AG20443 (cell line): ENCODE measurements around the gene SPEM1.

Experiments
- DNase-seq: peaks from one replicate; pipeline ENCODE4 v3.0.0; 2012; ENCODE audit warnings: low spot score, mixed read lengths

SPEM1 gene

GRCh38 chr17:7403043-7403726 lies 16.9 kb upstream of the SPEM1 start:
- DNase-seq, result peak; percentile 36

DNA sequence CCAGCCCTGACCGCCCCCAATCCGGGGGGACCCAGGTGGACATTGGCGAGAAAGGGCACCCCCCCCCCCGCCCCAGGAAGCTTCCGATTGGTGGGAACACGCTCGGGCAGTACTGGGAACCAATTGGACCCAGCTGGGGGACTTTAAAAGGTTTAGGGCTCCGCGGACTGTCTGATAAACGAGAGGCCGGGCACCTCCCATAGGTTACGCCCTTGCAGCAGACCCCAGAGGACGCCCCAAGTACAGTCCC lies 16.5 kb upstream of the SPEM1 start:
- DNase-seq, result peak; percentile 78

DNA sequence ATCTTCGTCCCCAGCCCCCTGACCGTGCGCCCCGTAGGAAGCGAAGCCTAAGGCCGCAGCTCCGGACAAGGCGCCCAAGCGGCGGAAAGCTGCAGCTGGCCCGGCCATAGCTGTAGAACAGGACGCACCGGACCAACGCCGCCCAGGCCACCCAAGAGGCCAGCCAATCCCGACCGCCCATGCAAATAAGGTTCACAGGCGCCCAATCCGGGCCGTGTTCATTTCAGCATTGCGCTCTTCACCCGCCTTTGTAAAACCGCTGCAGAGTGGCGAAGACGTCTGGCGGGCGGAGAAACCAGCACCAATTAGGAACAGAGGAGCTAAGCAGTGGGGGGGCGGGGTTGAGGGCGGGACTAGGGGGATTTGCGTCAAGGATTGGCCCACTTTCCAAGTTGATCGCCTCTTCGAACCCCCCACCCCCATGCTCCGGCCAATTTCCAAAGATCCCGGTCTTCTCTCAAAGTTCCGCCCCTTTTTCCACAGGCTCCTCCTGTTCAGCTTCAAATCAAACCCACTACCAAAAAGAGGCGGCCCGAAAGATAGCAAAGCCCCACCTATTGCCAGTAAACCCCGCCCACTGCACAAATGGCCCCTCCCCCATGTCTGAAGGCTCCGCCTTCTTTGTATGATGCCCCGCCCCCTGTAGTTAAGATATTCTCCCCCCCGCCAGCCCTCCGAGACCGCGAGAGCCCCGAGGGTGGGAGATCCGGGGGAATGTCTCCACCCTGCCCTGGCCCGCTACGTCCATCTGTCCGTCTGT lies 16.0 kb upstream of the SPEM1 start, which contains the start of gene TMEM256:
TMEM256 (minus strand) TSS at position 121 of the 760 bp plus-strand sequence; CDS start at position 108, 13 bp downstream.
- DNase-seq, result peak; percentile 95

DNA sequence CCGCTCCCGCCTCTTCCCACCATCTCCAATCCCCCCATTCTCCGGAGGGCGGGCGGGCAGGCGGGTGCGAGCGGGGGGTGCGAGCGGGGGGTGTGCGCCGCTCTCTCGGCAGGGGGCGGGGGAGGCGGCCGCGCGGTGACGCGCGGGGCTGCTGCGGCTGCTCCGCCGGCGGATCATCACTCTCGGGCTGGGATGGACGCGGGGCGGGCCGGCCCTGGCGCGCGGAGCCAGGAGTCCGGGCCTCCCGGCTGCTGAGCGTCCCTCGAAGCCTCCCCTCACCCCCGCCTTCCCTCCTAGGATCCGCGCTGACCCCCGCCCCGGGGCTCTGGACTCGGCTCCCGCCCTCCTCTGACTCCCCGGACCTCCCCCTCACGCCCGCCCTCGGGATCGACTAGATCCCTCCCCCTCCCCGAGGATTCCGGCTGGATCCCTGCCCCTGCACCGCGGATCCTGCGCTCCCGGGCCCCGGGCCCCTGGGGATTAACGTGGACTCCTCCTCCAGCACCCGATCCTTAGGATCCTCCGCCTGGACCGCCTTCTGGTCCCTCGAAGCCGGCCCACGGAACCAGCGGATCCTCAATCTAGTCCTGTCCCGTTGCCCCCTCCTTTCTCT lies 15.3 kb upstream of the SPEM1 start:
- peak; percentile 89 for DNase-seq

- peak; percentile 47 for DNase-seq
Observed at GRCh38 chr17:7405350-7406234, 14.5 kb upstream of the SPEM1 start.

- DNase-seq, result no peak
Observed at GRCh38 chr17:7406235-7406825, 13.8 kb upstream of the SPEM1 start.

- no peak for DNase-seq
Observed at GRCh38 chr17:7407082-7407481, 13.0 kb upstream of the SPEM1 start.

GRCh38 chr17:7407485-7408251 lies 12.5 kb upstream of the SPEM1 start, which contains the start of gene NLGN2:
TSS of gene NLGN2 (plus strand) at chr17:7407845. CDS start at chr17:7408256, 411 bp downstream.
- DNase-seq, result no peak

- no peak for DNase-seq
Observed at GRCh38 chr17:7408252-7408727, 11.8 kb upstream of the SPEM1 start.

DNA sequence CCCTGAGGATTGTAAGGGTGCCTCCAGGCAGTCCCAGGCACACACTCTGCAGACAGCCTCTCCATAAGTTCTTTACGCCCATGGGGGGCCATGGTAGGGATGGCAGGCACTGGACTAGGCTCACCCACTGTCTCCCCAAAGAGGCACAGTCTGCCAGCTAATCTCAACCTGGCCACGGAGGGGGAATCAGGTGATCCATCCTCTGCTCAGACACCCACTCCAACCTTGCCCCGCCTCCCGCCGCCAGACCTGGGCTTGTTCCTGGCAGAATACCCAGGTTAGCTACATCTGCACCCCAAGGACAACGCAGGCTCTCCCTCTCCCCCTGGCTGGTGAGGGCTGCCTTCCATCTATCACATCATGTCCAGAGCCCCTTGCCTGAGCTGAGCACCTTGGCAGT lies 11.3 kb upstream of the SPEM1 start:
- no peak for DNase-seq

DNA sequence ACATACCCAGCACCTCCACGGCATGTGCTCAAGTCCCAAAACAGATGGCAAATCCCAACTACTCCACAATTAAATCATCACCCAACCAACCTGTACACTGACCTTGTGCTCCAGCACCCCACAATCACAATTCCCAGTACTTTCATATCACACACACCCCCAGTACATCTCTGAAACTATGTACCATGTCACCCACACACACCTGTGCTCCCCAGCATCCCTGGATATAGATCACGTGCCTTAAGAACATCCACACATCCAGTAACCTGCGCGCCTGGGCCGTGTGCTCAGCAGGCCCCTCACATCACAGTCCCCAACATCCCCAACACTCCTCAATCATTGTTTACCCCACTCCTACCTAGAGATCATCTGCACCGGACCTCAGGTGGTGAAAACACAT lies 10.4 kb upstream of the SPEM1 start:
- no peak for DNase-seq

- no peak for DNase-seq
Observed at GRCh38 chr17:7410634-7411426, 9.3 kb upstream of the SPEM1 start.

DNA sequence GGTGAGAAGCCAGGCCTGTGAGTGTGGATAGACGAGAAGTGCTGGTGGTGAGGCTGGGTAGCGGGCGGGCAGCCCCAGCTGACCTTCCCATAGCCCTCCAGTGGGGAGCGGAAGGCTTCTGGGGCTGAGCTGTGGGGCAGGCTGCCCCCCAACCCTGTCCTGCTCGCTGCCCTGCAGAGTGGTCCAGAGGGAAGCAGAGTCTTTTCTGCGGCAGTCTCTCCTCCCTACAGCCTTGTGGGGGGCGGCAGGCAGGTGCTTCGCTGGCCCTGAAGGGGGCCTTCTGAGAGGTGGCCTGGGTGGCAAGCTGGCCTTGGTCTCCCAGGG lies 8.7 kb upstream of the SPEM1 start:
- no peak for DNase-seq

DNA sequence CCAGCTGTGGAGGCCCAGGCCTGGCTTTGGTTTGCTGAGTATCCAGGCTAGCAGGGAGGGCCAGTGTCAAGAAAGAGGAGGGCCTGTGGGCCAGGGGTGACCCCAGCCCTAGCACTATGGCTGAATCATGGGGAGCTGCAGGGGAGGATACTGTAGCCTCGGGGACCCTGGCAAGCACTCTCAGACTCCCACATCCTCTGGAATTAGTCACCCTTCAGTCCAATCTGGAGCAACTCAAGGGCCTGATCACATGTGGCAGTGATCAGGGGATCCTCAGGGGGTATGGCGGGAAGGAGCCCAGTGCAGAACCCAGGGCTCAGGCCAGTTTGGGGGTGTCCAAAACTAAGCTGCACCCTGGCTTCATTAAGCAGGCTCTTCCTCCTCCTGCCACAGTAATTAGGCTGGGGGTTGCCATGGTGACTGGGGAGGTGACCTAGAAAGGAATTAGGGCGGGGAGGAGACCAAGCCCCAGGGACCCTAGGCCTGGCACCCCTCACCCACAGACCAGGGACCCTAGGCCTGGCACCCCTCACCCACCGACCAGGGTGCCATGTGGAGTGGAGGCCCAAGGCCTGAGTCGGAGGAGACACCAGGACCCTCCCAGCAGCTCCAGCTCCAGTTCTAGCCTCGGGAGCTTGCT lies 6.7 kb upstream of the SPEM1 start:
- DNase-seq, result peak; percentile 67

- no peak for DNase-seq
Observed at GRCh38 chr17:7414837-7415236, 5.3 kb upstream of the SPEM1 start.

DNA sequence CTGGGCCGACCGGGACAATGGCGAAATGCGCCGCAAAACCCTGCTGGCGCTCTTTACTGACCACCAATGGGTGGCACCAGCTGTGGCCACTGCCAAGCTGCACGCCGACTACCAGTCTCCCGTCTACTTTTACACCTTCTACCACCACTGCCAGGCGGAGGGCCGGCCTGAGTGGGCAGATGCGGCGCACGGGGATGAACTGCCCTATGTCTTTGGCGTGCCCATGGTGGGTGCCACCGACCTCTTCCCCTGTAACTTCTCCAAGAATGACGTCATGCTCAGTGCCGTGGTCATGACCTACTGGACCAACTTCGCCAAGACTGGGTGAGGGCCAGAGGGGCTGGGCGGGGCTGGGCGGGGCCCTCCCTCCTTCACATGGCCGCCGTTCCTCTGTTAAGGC lies 4.3 kb upstream of the SPEM1 start:
- no peak for DNase-seq

- DNase-seq, result no peak
Observed at GRCh38 chr17:7416323-7416722, 3.8 kb upstream of the SPEM1 start.

DNA sequence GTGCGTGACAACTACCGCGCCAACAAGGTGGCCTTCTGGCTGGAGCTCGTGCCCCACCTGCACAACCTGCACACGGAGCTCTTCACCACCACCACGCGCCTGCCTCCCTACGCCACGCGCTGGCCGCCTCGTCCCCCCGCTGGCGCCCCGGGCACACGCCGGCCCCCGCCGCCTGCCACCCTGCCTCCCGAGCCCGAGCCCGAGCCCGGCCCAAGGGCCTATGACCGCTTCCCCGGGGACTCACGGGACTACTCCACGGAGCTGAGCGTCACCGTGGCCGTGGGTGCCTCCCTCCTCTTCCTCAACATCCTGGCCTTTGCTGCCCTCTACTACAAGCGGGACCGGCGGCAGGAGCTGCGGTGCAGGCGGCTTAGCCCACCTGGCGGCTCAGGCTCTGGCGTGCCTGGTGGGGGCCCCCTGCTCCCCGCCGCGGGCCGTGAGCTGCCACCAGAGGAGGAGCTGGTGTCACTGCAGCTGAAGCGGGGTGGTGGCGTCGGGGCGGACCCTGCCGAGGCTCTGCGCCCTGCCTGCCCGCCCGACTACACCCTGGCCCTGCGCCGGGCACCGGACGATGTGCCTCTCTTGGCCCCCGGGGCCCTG lies 3.0 kb upstream of the SPEM1 start:
- DNase-seq, result no peak

- DNase-seq, result no peak
Observed at GRCh38 chr17:7418472-7419152, 1.5 kb upstream of the SPEM1 start.
